GM21367 (cell line): ENCODE measurements around the gene CENPP.

Source experiments
- ATAC-seq: cut with Tn5 transposase; IDR thresholded peaks from one replicate; pipeline ENCODE4 v1.9.1; 2021; ENCODE audit not compliant: unreplicated experiment

Gene CENPP

GRCh38 chr9:92474587-92474986 lies 148.8 kb downstream of the CENPP start:
- ATAC-seq: no peak

- ATAC-seq: no peak
Measured at GRCh38 chr9:92476962-92477361, 151.2 kb downstream of the CENPP start.

GRCh38 chr9:92478783-92479182 lies 153.0 kb downstream of the CENPP start:
- no peak for ATAC-seq

- ATAC-seq: no peak
Measured at GRCh38 chr9:92479346-92479745, 153.6 kb downstream of the CENPP start.

- ATAC-seq: no peak
Measured at GRCh38 chr9:92480291-92480771, 154.6 kb downstream of the CENPP start.

- ATAC-seq: no peak
Measured at GRCh38 chr9:92480986-92481633, 155.4 kb downstream of the CENPP start.

GRCh38 chr9:92482329-92482728 lies 156.6 kb downstream of the CENPP start, which contains the start of gene ASPN:
ASPN (minus strand) TSS chr9:92482506.
- no peak for ATAC-seq

GRCh38 chr9:92482805-92483204 lies 157.1 kb downstream of the CENPP start:
- no peak for ATAC-seq

- no peak for ATAC-seq
Measured at GRCh38 chr9:92483627-92484545, 158.1 kb downstream of the CENPP start.

- ATAC-seq: no peak
Measured at GRCh38 chr9:92484563-92484962, 158.8 kb downstream of the CENPP start.

GRCh38 chr9:92486371-92486770 lies 160.6 kb downstream of the CENPP start:
- no peak for ATAC-seq

GRCh38 chr9:92488681-92489550 lies 163.2 kb downstream of the CENPP start:
- no peak for ATAC-seq

GRCh38 chr9:92492781-92493401 lies 167.1 kb downstream of the CENPP start:
- ATAC-seq: no peak

GRCh38 chr9:92493749-92494387 lies 168.1 kb downstream of the CENPP start:
- no peak for ATAC-seq

GRCh38 chr9:92494856-92495255 lies 169.1 kb downstream of the CENPP start:
- no peak for ATAC-seq

- ATAC-seq: no peak
Measured at GRCh38 chr9:92496396-92497176, 170.8 kb downstream of the CENPP start.

GRCh38 chr9:92499701-92500100 lies 173.9 kb downstream of the CENPP start:
- no peak for ATAC-seq

- ATAC-seq: no peak
Measured at GRCh38 chr9:92500725-92501124, 175.0 kb downstream of the CENPP start.

- ATAC-seq: no peak
Measured at GRCh38 chr9:92501671-92502393, 176.1 kb downstream of the CENPP start.
